ENCODE data around the gene GIGYF2.

The GIGYF2 gene

GRCh38 chr2:232888839-232889529 lies 191.9 kb downstream of the GIGYF2 start:
- TF ChIP-seq CTCF (conservative IDR thresholded peaks at IDR 0.05): no peak
- H3K27ac ChIP-seq: no peak overlapping the region

- no peak for TF ChIP-seq CTCF (conservative IDR thresholded peaks at IDR 0.05)
- no peak overlapping the region for H3K27ac ChIP-seq
Measured at GRCh38 chr2:232889876-232890401, 192.8 kb downstream of the GIGYF2 start.

- no peak for TF ChIP-seq CTCF (conservative IDR thresholded peaks at IDR 0.05)
- H3K27ac ChIP-seq: no peak overlapping the region
Measured at GRCh38 chr2:232890536-232890895, 193.4 kb downstream of the GIGYF2 start.

- no peak for TF ChIP-seq CTCF (conservative IDR thresholded peaks at IDR 0.05)
- peak overlapping the region; percentile 44; the same call in 1 of the 2 replicates for H3K27ac ChIP-seq
Measured at GRCh38 chr2:232890896-232891601, 193.9 kb downstream of the GIGYF2 start.

- H3K27ac ChIP-seq: peak overlapping the region; percentile 44; the same call in 1 of the 2 replicates
- TF ChIP-seq CTCF (conservative IDR thresholded peaks at IDR 0.05): no peak
Measured at GRCh38 chr2:232891621-232892071, 194.5 kb downstream of the GIGYF2 start.

GRCh38 chr2:232892221-232892620 lies 195.1 kb downstream of the GIGYF2 start:
- no peak for TF ChIP-seq CTCF (conservative IDR thresholded peaks at IDR 0.05)
- H3K27ac ChIP-seq: no peak overlapping the region

- no peak overlapping the region for H3K27ac ChIP-seq
- TF ChIP-seq CTCF (conservative IDR thresholded peaks at IDR 0.05): no peak
Measured at GRCh38 chr2:232892843-232893242, 195.7 kb downstream of the GIGYF2 start.
